Astrocyte (in vitro differentiated cells and primary cell): ENCODE data around the gene BTBD16. TPM values are rescaled to one million over a fixed set of nuclear protein-coding genes. Genes with fewer than 3 reads are reported as not detected.
A peak's percentile ranks its signal among the peaks of the same experiment; 100 is the strongest.

Source experiments
- DNase-seq: peaks from one replicate; pipeline ENCODE4 v3.0.0-alpha.2; 2010; ENCODE audit warnings: low read depth
- FAIRE-seq: peaks from 2 replicates; lab custom pipeline; 2011; peaks lifted over from hg19 to GRCh38; lab: Jason Lieb, UNC
- H2AFZ ChIP-seq: 2 replicates; pipeline ENCODE4 v1.6.0; 2012; ENCODE audit warnings: low read depth, low read length, inconsistent platforms
- H3K27ac ChIP-seq: 2 replicates; pipeline ENCODE4 v1.5.1; 2011; ENCODE audit warnings: low read depth, low read length, inconsistent platforms
- H3K27me3 ChIP-seq: 2 replicates; pipeline ENCODE4 v1.6.0; 2011; ENCODE audit warnings: low read length, inconsistent platforms; ENCODE audit not compliant: insufficient read depth
- H3K36me3 ChIP-seq: 2 replicates; pipeline ENCODE4 v1.5.1; 2011; ENCODE audit warnings: low read length, inconsistent platforms; ENCODE audit not compliant: insufficient read depth
- H3K4me1 ChIP-seq: 2 replicates; pipeline ENCODE4 v1.5.1; 2011; ENCODE audit warnings: low read length, inconsistent platforms; ENCODE audit not compliant: insufficient read depth
- H3K4me2 ChIP-seq: 2 replicates; pipeline ENCODE4 v1.6.0; 2012; ENCODE audit warnings: low read length, inconsistent platforms
- H3K4me3 ChIP-seq: 2 replicates; pipeline ENCODE4 v1.5.1; 2011; ENCODE audit warnings: low read depth, mild to moderate bottlenecking, low read length, inconsistent platforms; ENCODE audit not compliant: insufficient read depth
- H3K79me2 ChIP-seq: 2 replicates; pipeline ENCODE4 v1.6.0; 2012; ENCODE audit warnings: mild to moderate bottlenecking, low read length, inconsistent platforms; ENCODE audit not compliant: insufficient read depth
- H3K9ac ChIP-seq: 2 replicates; pipeline ENCODE4 v1.6.0; 2012; ENCODE audit warnings: mild to moderate bottlenecking, low read length, inconsistent platforms
- H3K9me3 ChIP-seq: 2 replicates; pipeline ENCODE4 v1.5.1; 2012; ENCODE audit warnings: low read depth, mild to moderate bottlenecking, low read length, inconsistent platforms; ENCODE audit not compliant: insufficient read depth
- H4K20me1 ChIP-seq: 2 replicates; pipeline ENCODE4 v1.6.0; 2012; ENCODE audit warnings: low read length, inconsistent platforms; ENCODE audit not compliant: insufficient read depth
- H3K27ac Mint-ChIP-seq: one replicate; pipeline ENCODE4 v1.8.0; 2021; ENCODE audit warnings: mild to moderate bottlenecking, mixed read lengths; ENCODE audit not compliant: unreplicated experiment
- H3K27me3 Mint-ChIP-seq: one replicate; pipeline ENCODE4 v1.8.0; 2021; ENCODE audit warnings: low read depth, mixed read lengths; ENCODE audit not compliant: unreplicated experiment
- H3K36me3 Mint-ChIP-seq: one replicate; pipeline ENCODE4 v1.8.0; 2021; ENCODE audit warnings: low read depth, mixed read lengths; ENCODE audit not compliant: unreplicated experiment
- H3K4me1 Mint-ChIP-seq: one replicate; pipeline ENCODE4 v1.8.0; 2021; ENCODE audit warnings: low read depth, mixed read lengths; ENCODE audit not compliant: unreplicated experiment
- H3K4me3 Mint-ChIP-seq: one replicate; pipeline ENCODE4 v1.8.0; 2021; ENCODE audit warnings: mild to moderate bottlenecking, moderate library complexity, mixed read lengths; ENCODE audit not compliant: unreplicated experiment
- H3K9me3 Mint-ChIP-seq: one replicate; pipeline ENCODE4 v1.8.0; 2021; ENCODE audit warnings: mild to moderate bottlenecking, mixed read lengths; ENCODE audit not compliant: unreplicated experiment
- CTCF ChIP-seq: IDR thresholded peaks from 2 replicates; pipeline ENCODE4 v1.5.1; 2011; ENCODE audit warnings: low read depth, mild to moderate bottlenecking, inconsistent platforms, low read length, moderate library complexity; ENCODE audit not compliant: insufficient read depth
- EZH2 ChIP-seq: IDR thresholded peaks from 2 replicates; pipeline ENCODE4 v1.6.1; 2012; ENCODE audit warnings: mild to moderate bottlenecking, low read length, inconsistent platforms; ENCODE audit not compliant: insufficient read depth
- total RNA-seq: library from RNA; stranded (reverse); gene quantifications from 2 replicates; pipeline ENCODE4 v1.2.1, GENCODE V29; 2021

Gene BTBD16
- total RNA-seq, 1 donor from 2014 or later = not detected

- no peak overlapping the region for H3K27ac Mint-ChIP-seq
- no peak for FAIRE-seq
- DNase-seq = no peak
- Histone ChIP-seq H3K9me3 (no peaks in the 10 kb centered on the region), H3K9ac (no peak overlapping the region), H3K4me1 (peaks cover 15% of the 10 kb centered on the region), H4K20me1 (no peaks in the 10 kb centered on the region), H3K36me3 (no peaks in the 10 kb centered on the region), H3K27ac (no peak overlapping the region), H3K4me3 (no peak overlapping the region), H2AFZ (no peak overlapping the region), H3K79me2 (no peaks in the 10 kb centered on the region), H3K4me2 (no peak overlapping the region), H3K27me3 (no peaks in the 10 kb centered on the region)
- peaks cover 19% of the 10 kb centered on the region for H3K4me1 Mint-ChIP-seq
- H3K27me3 Mint-ChIP-seq = peaks cover 9% of the 10 kb centered on the region
- H3K36me3 Mint-ChIP-seq = no peaks in the 10 kb centered on the region
- no peak for TF ChIP-seq EZH2
- no peak for TF ChIP-seq CTCF
- H3K4me3 Mint-ChIP-seq = no peak overlapping the region
- peaks cover 2% of the 10 kb centered on the region for H3K9me3 Mint-ChIP-seq
Measured at GRCh38 chr10:122281018-122281626, 10.0 kb downstream of the BTBD16 start.

- TF ChIP-seq EZH2 (no peak), CTCF (no peak)
- no peak overlapping the region for H2AFZ ChIP-seq
- peaks cover 9% of the 10 kb centered on the region for H3K27me3 Mint-ChIP-seq
Measured at GRCh38 chr10:122281751-122282150, 10.7 kb downstream of the BTBD16 start.

DNA sequence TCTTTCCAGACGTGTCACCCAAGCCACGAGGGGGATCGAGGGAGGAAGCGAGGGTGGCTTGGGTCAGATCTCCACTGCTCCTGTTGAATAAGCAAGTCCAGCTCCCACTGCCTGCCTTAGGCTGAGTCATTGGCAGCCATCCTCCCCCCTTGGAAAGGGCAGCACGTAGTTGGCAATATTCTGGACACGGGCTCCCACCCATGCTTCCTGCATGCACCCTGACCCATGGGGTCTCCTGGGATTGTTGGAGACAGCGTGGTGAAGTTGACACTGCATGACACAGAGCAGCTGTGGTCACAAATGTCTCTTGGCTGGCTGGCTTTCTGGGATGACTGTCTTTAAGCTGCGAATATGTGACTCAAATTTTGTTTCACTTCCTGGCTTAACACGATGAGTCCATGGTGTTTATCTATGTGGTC is 11.2 kb downstream of the BTBD16 start:
- Histone ChIP-seq H4K20me1 (no peaks in the 10 kb centered on the region), H3K9me3 (no peaks in the 10 kb centered on the region), H3K4me1 (peaks cover 25% of the 10 kb centered on the region), H3K4me3 (no peak overlapping the region), H3K4me2 (peak overlapping the region; percentile 59), H3K36me3 (no peaks in the 10 kb centered on the region), H3K27ac (no peak overlapping the region), H2AFZ (peak overlapping the region; percentile 7), H3K9ac (no peak overlapping the region), H3K27me3 (no peaks in the 10 kb centered on the region), H3K79me2 (no peaks in the 10 kb centered on the region)
- Mint-ChIP-seq H3K4me1 (peaks cover 26% of the 10 kb centered on the region), H3K27me3 (peaks cover 9% of the 10 kb centered on the region), H3K9me3 (peaks cover 4% of the 10 kb centered on the region), H3K4me3 (no peak overlapping the region), H3K27ac (no peak overlapping the region), H3K36me3 (no peaks in the 10 kb centered on the region)
- FAIRE-seq = no peak
- no peak for TF ChIP-seq EZH2
- no peak for TF ChIP-seq CTCF
- peak; percentile 51 for DNase-seq

More at GRCh38 chr10:122281751-122282150, 10.7 kb downstream of the BTBD16 start:
- Histone ChIP-seq H3K27me3 (no peaks in the 10 kb centered on the region), H3K4me1 (peaks cover 21% of the 10 kb centered on the region), H3K9me3 (no peaks in the 10 kb centered on the region), H3K36me3 (no peaks in the 10 kb centered on the region), H3K4me2 (peak overlapping the region; percentile 59), H3K4me3 (no peak overlapping the region), H3K79me2 (no peaks in the 10 kb centered on the region), H3K27ac (no peak overlapping the region), H4K20me1 (no peaks in the 10 kb centered on the region), H3K9ac (no peak overlapping the region)
- Mint-ChIP-seq H3K27ac (no peak overlapping the region), H3K4me3 (no peak overlapping the region), H3K4me1 (peaks cover 22% of the 10 kb centered on the region), H3K36me3 (no peaks in the 10 kb centered on the region), H3K9me3 (peaks cover 4% of the 10 kb centered on the region)
- DNase-seq (no peak), FAIRE-seq (no peak)
